Activated CD4-positive, alpha-beta T cell treated with anti-CD3 and anti-CD28 coated beads, Interleukin-2, amount 10 ng/mL, durations not matched to agents 24 days and 14 days (primary cell): Measurements from ENCODE around the gene PRELID2. TPM values are rescaled to one million over a fixed set of nuclear protein-coding genes. Genes with fewer than 3 reads are reported as not detected.
"Not testable (repeated sequence)": the region's sequence is repeated elsewhere in the genome, so short reads cannot be mapped to it uniquely, and the experiment has no call there.

Experiments
- DNase-seq: peaks from one replicate; pipeline ENCODE4 v3.0.0; 2022
- H3K27ac Mint-ChIP-seq: one replicate; pipeline ENCODE4 v1.8.0; 2022; ENCODE audit warnings: mild to moderate bottlenecking, mixed read lengths
- H3K27me3 Mint-ChIP-seq: one replicate; pipeline ENCODE4 v1.8.0; 2022; ENCODE audit warnings: mixed read lengths
- H3K36me3 Mint-ChIP-seq: one replicate; pipeline ENCODE4 v1.8.0; 2022; ENCODE audit warnings: low read depth, mild to moderate bottlenecking, mixed read lengths
- H3K4me1 Mint-ChIP-seq: one replicate; pipeline ENCODE4 v1.8.0; 2021; ENCODE audit warnings: mixed read lengths
- H3K4me3 Mint-ChIP-seq: one replicate; pipeline ENCODE4 v1.8.0; 2022; ENCODE audit warnings: mild to moderate bottlenecking, moderate library complexity, mixed read lengths
- H3K9me3 Mint-ChIP-seq: one replicate; pipeline ENCODE4 v1.8.0; 2021; ENCODE audit warnings: mixed read lengths
- intact Hi-C: fragments of 100-400 bp; cut with micrococcal nuclease; formaldehyde crosslinking; loops from one replicate; pipeline ENCODE4 v1.15.1; 2023
- total RNA-seq: library from RNA; stranded (reverse); gene quantifications from 2 replicates; pipeline ENCODE4 v1.2.3, GENCODE V29; 2022

PRELID2 gene
- total RNA-seq, 1 donor from 2014 or later: 3.6 TPM

DNA sequence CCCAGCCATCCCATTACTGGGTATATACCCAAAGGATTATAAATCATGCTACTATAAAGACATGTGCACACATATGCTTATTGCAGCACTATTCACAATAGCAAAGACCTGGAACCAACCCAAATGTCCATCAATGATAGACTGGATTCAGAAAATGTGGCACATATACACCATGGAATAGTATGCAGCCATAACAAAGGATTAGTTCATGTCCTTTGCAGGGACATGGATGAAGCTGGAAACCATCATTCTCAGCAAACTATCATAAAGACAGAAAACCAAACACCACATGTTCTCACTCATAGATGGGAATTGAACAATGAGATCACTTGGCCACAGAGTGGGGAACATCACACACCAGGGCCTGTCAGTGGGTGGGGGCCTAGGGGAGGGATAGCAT is 36.6 kb downstream of the PRELID2 start:
- H3K4me1 Mint-ChIP-seq, H3K4me3 Mint-ChIP-seq, H3K9me3 Mint-ChIP-seq, H3K27ac Mint-ChIP-seq, H3K36me3 Mint-ChIP-seq, DNase-seq, H3K27me3 Mint-ChIP-seq, intact Hi-C loops: not testable (repeated sequence)

DNA sequence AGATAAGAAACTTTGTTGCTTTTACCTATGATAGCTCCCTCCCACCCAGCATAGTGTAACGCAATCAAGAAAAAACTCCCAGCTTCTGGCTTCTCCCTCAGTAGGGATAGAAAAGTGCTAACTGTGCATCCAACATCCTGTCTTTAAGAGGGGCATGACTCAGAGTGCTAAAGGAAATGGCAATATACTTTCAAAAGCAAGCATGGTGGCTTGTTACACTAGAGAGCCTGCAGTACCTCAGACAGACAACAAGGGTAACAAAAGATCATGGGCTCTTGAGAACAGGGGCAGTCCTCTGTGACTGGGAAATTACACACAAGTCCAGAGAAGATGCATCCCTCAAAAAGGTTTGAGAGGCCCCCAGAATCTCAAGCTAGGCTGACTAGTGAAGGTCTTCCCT is 37.8 kb downstream of the PRELID2 start:
- Mint-ChIP-seq H3K27ac (no peak overlapping the region), H3K36me3 (no peaks in the 10 kb centered on the region), H3K27me3 (no peaks in the 10 kb centered on the region), H3K4me3 (no peak overlapping the region), H3K4me1 (peaks cover 5% of the 10 kb centered on the region), H3K9me3 (peaks cover 3% of the 10 kb centered on the region)
- no peak for DNase-seq
- intact Hi-C loops: no loop called here

DNA sequence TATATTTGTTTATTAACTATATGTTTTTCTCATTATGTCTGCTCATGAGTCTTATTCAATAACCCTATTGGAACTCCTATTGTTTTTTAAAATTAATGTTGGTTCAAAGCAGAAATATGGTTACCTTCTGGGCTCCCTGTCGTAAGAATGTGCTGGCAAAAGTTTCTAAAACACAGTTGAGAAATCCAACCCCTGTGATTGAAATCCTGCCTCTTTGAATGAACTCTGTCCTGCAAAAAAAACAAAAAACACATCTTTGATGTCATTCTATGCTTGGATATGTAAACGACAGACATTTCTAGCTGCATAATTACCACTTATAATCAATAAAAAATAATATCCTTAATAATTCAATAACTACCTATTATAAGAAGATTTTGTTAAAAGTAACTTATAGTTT is 38.8 kb downstream of the PRELID2 start:
- Mint-ChIP-seq H3K27me3 (no peaks in the 10 kb centered on the region), H3K4me1 (peaks cover 5% of the 10 kb centered on the region), H3K9me3 (peaks cover 3% of the 10 kb centered on the region), H3K27ac (no peak overlapping the region), H3K4me3 (no peak overlapping the region), H3K36me3 (no peaks in the 10 kb centered on the region)
- no peak for DNase-seq
- intact Hi-C loops: no loop called here

DNA sequence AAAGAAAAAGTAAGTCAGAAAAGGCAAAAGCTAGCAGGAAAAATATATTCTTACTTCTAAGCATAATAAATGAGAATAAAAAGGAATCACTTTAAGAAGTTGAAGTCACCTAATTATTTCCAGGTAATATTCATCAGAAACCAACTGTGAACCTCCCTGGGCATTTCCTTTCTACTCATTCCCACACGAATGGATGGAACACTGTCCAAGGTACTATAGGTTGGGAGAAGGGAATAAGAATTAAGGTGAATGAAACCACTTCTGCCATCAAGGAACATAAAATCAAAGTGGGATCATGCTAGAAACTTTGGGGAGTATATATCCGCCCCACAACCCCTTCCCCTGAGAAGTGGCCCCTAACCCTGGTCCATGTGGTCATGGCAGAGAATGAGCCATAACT is 41.6 kb downstream of the PRELID2 start:
- peaks cover 2% of the 10 kb centered on the region for H3K27me3 Mint-ChIP-seq
- no peak overlapping the region for H3K27ac Mint-ChIP-seq
- peaks cover 5% of the 10 kb centered on the region for H3K4me1 Mint-ChIP-seq
- peaks cover 3% of the 10 kb centered on the region for H3K9me3 Mint-ChIP-seq
- no peaks in the 10 kb centered on the region for H3K36me3 Mint-ChIP-seq
- DNase-seq: peak; percentile 34
- no peak overlapping the region for H3K4me3 Mint-ChIP-seq
- intact Hi-C loops: no loop called here

DNA sequence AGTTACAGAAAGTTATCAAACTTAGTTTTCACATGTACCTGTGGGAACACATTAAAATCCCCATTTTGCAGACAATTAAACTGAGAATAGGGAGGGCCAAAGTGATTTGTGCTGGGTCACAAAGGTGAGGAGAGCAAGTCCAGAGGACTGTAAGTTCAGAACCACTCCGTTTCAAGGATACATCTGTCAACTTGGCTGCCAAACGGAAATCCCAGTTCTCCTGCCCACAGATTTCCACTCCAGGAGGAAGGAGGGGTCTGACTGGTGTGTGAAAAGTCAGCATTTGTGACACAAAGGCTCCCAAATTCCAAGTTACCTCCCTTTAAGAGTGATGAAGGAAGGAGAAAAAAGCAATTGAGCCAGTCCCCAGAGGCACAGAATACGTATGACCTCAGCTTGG is 42.3 kb downstream of the PRELID2 start:
- DNase-seq: peak; percentile 35
- no peak overlapping the region for H3K4me3 Mint-ChIP-seq
- no peak overlapping the region for H3K27ac Mint-ChIP-seq
- H3K9me3 Mint-ChIP-seq: peaks cover 3% of the 10 kb centered on the region
- no peaks in the 10 kb centered on the region for H3K36me3 Mint-ChIP-seq
- H3K27me3 Mint-ChIP-seq: peaks cover 2% of the 10 kb centered on the region
- intact Hi-C loops: no loop called here
- H3K4me1 Mint-ChIP-seq: peaks cover 5% of the 10 kb centered on the region

DNA sequence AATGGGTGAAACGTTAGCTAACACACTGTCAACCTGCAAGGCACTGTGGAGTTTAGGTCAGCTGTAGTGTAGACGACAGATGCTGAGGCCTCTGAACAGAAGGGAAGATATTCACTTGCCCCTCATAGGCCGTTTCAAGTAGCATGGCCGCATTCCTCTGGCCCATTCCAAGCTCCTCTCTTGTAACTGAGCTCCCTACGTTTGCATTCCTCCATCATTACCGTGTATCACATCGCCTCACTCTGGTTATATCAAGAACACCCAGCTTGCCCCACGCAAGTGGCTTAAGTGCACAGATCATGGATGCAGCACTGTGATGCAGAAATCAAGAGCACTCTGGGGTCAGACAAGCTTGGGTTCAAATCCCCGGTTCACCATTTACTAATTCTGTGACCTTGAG is 43.3 kb downstream of the PRELID2 start:
- DNase-seq: peak; percentile 41
- no peaks in the 10 kb centered on the region for H3K36me3 Mint-ChIP-seq
- no peak overlapping the region for H3K4me3 Mint-ChIP-seq
- H3K4me1 Mint-ChIP-seq: no peaks in the 10 kb centered on the region
- H3K27me3 Mint-ChIP-seq: peaks cover 2% of the 10 kb centered on the region
- H3K27ac Mint-ChIP-seq: no peak overlapping the region
- intact Hi-C loops: no loop called here
- no peaks in the 10 kb centered on the region for H3K9me3 Mint-ChIP-seq

DNA sequence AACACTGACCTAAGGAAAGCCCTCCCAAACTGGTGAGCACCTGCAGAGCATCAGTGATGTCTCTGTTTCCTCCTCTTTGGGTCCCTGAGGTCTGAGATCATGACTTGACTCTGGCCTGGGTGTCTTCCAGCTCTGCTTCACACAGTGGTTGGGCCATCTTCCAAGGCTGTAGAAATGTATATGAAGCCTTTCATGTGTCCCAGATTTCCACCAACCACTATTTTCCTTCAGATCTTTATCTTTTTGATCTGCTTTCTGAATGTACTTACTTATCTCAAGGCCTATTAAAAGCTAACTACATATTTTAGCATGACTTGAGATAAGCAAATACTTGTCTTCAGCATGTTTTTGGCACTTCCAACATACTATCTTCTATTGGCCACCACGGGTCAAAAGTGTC is 47.1 kb downstream of the PRELID2 start:
- no peaks in the 10 kb centered on the region for H3K9me3 Mint-ChIP-seq
- DNase-seq: no peak
- H3K27me3 Mint-ChIP-seq: peaks cover 2% of the 10 kb centered on the region
- no peak overlapping the region for H3K4me3 Mint-ChIP-seq
- no peak overlapping the region for H3K27ac Mint-ChIP-seq
- H3K4me1 Mint-ChIP-seq: no peaks in the 10 kb centered on the region
- intact Hi-C loops: no loop called here
- H3K36me3 Mint-ChIP-seq: no peaks in the 10 kb centered on the region

DNA sequence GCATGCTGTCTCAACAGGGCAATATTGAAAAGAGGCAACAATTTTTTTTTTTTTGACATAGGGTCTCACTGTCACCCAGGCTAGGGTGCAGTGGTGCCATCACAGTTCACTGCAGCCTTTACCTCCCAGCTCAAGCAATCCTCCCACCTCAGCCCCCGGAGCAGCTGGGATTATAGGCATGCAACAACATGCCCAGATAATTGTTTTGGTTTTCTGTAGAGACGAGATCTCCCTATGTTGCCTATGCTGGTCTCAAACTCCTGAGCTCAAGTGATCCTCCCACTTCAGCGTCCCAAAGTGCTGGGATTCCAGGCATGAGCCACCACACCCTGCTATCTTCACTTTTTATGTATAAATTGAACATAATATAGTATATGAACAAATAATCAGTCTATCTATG is 47.6 kb downstream of the PRELID2 start:
- H3K4me1 Mint-ChIP-seq: no peaks in the 10 kb centered on the region
- no peaks in the 10 kb centered on the region for H3K9me3 Mint-ChIP-seq
- intact Hi-C loops: no loop called here
- H3K27me3 Mint-ChIP-seq: peaks cover 2% of the 10 kb centered on the region
- H3K4me3 Mint-ChIP-seq: no peak overlapping the region
- DNase-seq: no peak
- H3K36me3 Mint-ChIP-seq: no peaks in the 10 kb centered on the region
- no peak overlapping the region for H3K27ac Mint-ChIP-seq

DNA sequence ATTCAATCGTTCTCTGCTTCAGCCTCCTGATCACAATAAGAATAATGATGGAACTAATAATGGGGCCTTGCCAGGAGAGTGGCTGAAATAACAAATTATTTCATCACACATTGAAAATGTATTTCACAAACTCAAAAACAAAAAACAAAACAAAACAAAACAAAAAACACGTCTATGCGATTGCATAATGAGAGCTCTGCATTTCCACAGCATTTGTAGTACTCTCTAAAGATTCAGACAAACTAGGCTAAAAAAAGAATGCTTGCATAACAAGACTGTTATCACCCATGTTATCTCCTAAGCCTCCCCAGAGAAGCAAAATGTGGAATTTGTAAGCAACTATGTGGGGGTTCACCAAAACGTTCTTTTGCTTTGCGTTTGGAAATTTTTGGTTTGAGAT is 48.1 kb downstream of the PRELID2 start:
- H3K9me3 Mint-ChIP-seq: no peaks in the 10 kb centered on the region
- no peaks in the 10 kb centered on the region for H3K36me3 Mint-ChIP-seq
- H3K4me1 Mint-ChIP-seq: no peaks in the 10 kb centered on the region
- peaks cover 2% of the 10 kb centered on the region for H3K27me3 Mint-ChIP-seq
- intact Hi-C loops: no loop called here
- DNase-seq: no peak
- no peak overlapping the region for H3K4me3 Mint-ChIP-seq
- H3K27ac Mint-ChIP-seq: no peak overlapping the region

DNA sequence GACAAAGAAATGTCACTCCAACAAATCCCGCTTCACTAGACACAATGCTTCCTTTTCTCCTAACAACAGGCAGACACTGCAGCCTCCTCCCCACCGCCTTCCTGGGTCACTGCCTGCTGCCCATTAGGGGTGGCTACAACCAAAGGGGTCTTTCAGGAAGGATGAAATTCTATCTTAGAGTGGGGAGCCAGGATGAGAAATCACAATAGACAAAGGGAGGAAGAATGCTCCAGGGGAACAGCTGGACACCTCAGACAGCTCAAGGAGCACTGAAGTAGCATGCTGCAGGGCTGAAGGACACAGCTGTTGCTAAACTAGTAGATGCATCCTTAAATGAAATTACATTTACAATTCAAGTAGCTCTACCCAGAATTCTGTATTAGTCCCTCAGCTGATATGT is 54.2 kb downstream of the PRELID2 start:
- H3K9me3 Mint-ChIP-seq: no peaks in the 10 kb centered on the region
- no peak for DNase-seq
- no peak overlapping the region for H3K4me3 Mint-ChIP-seq
- no peaks in the 10 kb centered on the region for H3K36me3 Mint-ChIP-seq
- H3K27ac Mint-ChIP-seq: no peak overlapping the region
- no peaks in the 10 kb centered on the region for H3K4me1 Mint-ChIP-seq
- H3K27me3 Mint-ChIP-seq: peaks cover 2% of the 10 kb centered on the region
- intact Hi-C loops: no loop called here

DNA sequence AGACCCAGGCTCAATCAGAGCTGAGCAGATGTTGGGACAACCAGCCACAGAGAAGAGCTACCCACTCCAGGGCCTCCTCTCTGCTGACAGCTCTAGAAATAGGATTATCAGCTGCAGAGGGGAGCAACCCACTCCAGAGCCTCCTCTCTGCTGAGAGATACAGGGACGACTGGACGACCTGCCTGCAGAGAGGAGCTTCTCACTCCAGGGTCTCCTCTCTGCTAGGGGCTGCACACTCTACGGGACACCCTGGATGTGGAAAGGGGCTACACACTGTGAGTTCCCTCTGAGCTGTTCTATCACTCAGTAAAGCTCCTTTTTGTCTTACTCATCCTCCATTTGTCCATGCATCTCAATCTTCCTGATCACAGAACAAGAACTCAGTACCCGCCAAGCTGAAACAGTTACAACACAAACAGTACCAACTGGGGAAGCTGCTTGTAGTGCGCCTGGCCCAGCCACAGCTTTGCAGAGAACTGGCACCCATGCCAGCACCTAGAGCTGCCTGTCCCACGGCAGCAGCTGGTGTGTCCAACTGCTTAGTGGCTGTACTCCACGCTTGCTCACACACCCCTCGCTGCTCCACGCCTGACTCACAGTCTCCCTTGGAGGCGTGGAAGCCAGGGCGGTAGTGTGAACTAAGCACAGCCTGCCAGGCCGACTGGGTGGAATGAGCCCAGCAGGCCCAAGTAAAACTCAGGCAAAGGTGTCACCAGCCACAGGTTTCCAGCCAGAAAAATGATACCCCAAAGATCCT is 56.8 kb downstream of the PRELID2 start:
- intact Hi-C loops: no loop called here
- Mint-ChIP-seq H3K9me3 (no peaks in the 10 kb centered on the region), H3K27ac (no peak overlapping the region), H3K27me3 (peaks cover 2% of the 10 kb centered on the region), H3K4me1 (no peaks in the 10 kb centered on the region), H3K4me3 (no peak overlapping the region), H3K36me3 (no peaks in the 10 kb centered on the region)
- DNase-seq: no peak

DNA sequence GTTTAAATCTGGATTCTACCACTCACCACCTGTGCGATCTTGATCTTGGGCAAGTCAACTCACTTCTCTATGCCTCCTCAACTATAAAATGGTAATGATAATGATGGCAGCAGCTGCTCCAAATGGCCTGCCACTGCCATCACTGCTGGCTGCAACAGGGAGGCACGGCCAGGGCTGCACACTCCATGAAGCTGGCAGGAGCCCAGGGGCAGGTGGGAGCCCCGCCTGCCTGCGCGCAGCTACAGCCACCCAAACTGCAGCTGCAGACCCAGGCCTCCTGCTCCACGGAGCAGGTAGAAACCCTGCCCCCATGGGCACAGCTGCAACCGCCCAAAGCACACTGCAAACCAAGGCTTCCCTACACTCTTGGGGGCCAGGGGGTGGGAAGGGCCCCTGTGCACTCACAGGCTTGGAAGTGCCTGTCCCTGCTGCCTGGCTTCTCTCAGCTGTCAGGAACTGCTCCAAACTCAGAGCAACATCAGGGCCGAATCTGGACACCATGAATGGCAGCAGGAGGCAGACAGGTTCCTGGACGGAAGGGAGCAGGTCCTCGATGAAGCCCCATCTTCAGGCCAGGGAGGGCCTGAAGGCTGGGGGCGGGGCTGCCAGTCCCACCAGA is 57.6 kb downstream of the PRELID2 start:
- peaks cover 2% of the 10 kb centered on the region for H3K27me3 Mint-ChIP-seq
- no peaks in the 10 kb centered on the region for H3K36me3 Mint-ChIP-seq
- H3K27ac Mint-ChIP-seq: no peak overlapping the region
- intact Hi-C loops: no loop called here
- H3K4me1 Mint-ChIP-seq: no peaks in the 10 kb centered on the region
- no peak for DNase-seq
- H3K4me3 Mint-ChIP-seq: no peak overlapping the region
- no peaks in the 10 kb centered on the region for H3K9me3 Mint-ChIP-seq

DNA sequence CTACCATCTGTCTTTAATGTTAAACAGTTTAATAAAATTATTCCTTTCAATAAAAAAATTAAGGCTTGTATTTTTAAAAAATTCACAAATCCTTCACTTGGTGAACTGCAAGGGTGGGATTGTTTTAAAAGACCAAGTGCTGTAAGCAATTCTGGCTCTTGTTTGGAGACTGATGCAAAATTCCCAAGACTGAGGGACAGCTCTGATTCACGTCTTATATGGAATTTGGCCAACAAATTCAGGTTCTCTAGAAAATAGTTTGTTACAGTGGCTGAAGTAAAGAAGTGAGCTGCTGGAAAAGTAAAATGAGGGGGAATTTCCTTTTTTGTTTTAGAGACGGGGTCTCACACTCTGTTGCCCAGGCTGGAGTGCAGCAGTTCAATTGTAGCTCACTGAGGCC is 58.3 kb downstream of the PRELID2 start:
- Mint-ChIP-seq H3K27ac (no peak overlapping the region), H3K4me3 (no peak overlapping the region), H3K27me3 (peaks cover 2% of the 10 kb centered on the region), H3K9me3 (no peaks in the 10 kb centered on the region), H3K36me3 (no peaks in the 10 kb centered on the region), H3K4me1 (no peaks in the 10 kb centered on the region)
- DNase-seq: no peak
- intact Hi-C loops: no loop called here

DNA sequence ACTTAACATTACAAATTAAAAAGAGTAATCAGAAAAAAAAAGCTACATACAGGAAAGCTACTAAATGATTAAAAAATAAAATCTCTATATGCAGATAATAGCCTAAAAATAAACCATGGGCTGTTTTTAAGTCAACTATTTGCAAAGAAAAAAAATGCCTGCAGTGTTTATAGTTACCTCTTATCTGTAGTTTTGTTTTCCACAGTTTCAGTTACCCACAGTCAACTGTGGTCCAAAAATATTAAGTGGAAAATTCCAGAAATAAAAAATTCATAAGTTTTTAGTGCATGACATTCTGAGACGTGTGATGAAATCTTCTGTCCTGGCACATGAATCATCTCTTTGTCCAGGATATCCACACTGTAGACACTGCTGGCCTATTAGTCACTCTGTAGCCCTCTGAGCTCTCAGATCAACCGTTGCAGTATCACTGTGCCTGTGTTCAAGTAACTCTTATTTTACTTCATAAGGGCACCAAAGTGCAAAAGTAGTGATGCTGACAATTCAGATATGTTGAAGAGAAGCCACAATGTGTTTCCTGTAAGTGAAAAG is 59.2 kb downstream of the PRELID2 start:
- Mint-ChIP-seq H3K27ac (no peak overlapping the region), H3K9me3 (no peaks in the 10 kb centered on the region)

More for the DNA sequence above, 59.2 kb downstream of the PRELID2 start:
- Mint-ChIP-seq H3K36me3 (no peaks in the 10 kb centered on the region), H3K4me3 (no peak overlapping the region), H3K4me1 (no peaks in the 10 kb centered on the region), H3K27me3 (no peaks in the 10 kb centered on the region)
- DNase-seq: no peak
- intact Hi-C loops: no loop called here
